SK-N-SH treated with all-trans-retinoic acid at 6 μM for 48 hours (cell line): ENCODE data around the gene GPC5.

ENCODE experiments used
- ATAC-seq: fragments of 200-7000 bp; cut with Tn5 transposase; 3 replicates; pipeline ENCODE4 v1.9.1; 2020; ENCODE audit warnings: mild to moderate bottlenecking, moderate library complexity
- ARNTL ChIP-seq: fragments of 450-650 bp; formaldehyde crosslinking; IDR thresholded peaks from 2 replicates; pipeline ENCODE4 v1.5.0; 2020; ENCODE audit warnings: low read depth, mild to moderate bottlenecking, moderate library complexity, borderline replicate concordance
- BACH2 ChIP-seq: fragments of 250-450 bp; sonication (Bioruptor Pico); IDR thresholded peaks from 2 replicates; pipeline ENCODE4 v1.9.0; 2021; ENCODE audit warnings: mild to moderate bottlenecking, borderline replicate concordance
- CSDC2 ChIP-seq: fragments of 250-450 bp; sonication (Bioruptor Pico); IDR thresholded peaks from 2 replicates; pipeline ENCODE4 v1.5.0; 2020; ENCODE audit warnings: mild to moderate bottlenecking, moderate library complexity
- ESRRG ChIP-seq: fragments of 250-450 bp; sonication (Bioruptor Pico); IDR thresholded peaks from 2 replicates; pipeline ENCODE4 v1.6.1; 2021; ENCODE audit warnings: mild to moderate bottlenecking
- GLIS3 ChIP-seq: fragments of 250-450 bp; sonication (Bioruptor Pico); IDR thresholded peaks from 2 replicates; pipeline ENCODE4 v1.5.0; 2020; ENCODE audit warnings: mild to moderate bottlenecking, moderate library complexity
- ISL1 ChIP-seq: fragments of 250-450 bp; sonication (Bioruptor Pico); IDR thresholded peaks from 2 replicates; pipeline ENCODE4 v2.1.2; 2022; ENCODE audit warnings: mild to moderate bottlenecking, moderate library complexity
- PATZ1 ChIP-seq: fragments of 250-450 bp; sonication (Bioruptor Pico); IDR thresholded peaks from 2 replicates; pipeline ENCODE4 v1.8.0; 2020; ENCODE audit warnings: mild to moderate bottlenecking, moderate library complexity, borderline replicate concordance
- RARB ChIP-seq: fragments of 250-450 bp; sonication (Bioruptor Pico); IDR thresholded peaks from 2 replicates; pipeline ENCODE4 v1.8.0; 2021; ENCODE audit warnings: mild to moderate bottlenecking, moderate library complexity
- SNAI2 ChIP-seq: fragments of 250-450 bp; sonication (Bioruptor Pico); IDR thresholded peaks from 2 replicates; pipeline ENCODE4 v1.5.0; 2020; ENCODE audit warnings: mild to moderate bottlenecking, moderate library complexity
- TCF4 ChIP-seq: fragments of 250-450 bp; sonication (Bioruptor Pico); IDR thresholded peaks from 2 replicates; pipeline ENCODE4 v1.8.0; 2021; ENCODE audit warnings: mild to moderate bottlenecking, moderate library complexity, borderline replicate concordance
- TOX ChIP-seq: fragments of 250-450 bp; sonication (Bioruptor Pico); IDR thresholded peaks from 2 replicates; pipeline ENCODE4 v1.8.0; 2021; ENCODE audit warnings: mild to moderate bottlenecking, moderate library complexity, borderline replicate concordance
- TSHZ2 ChIP-seq: fragments of 250-450 bp; sonication (Bioruptor Pico); IDR thresholded peaks from 2 replicates; pipeline ENCODE4 v1.5.0; 2020; ENCODE audit warnings: mild to moderate bottlenecking, moderate library complexity
- ZC3H10 ChIP-seq: fragments of 250-450 bp; sonication (Bioruptor Pico); IDR thresholded peaks from 2 replicates; pipeline ENCODE4 v1.5.1; 2021; ENCODE audit warnings: mild to moderate bottlenecking, moderate library complexity
- ZFP3 ChIP-seq: fragments of 250-450 bp; sonication (Bioruptor Pico); IDR thresholded peaks from 2 replicates; pipeline ENCODE4 v1.5.0; 2020; ENCODE audit warnings: mild to moderate bottlenecking, moderate library complexity
- ZNF565 ChIP-seq: fragments of 450-650 bp; formaldehyde crosslinking; conservative IDR thresholded peaks from 2 replicates; pipeline ENCODE4 v1.5.0; 2020; ENCODE audit warnings: low read depth, mild to moderate bottlenecking, moderate library complexity
- TF ChIP-seq, protein P1 (sequence below): fragments of 250-450 bp; sonication (Bioruptor Pico); IDR thresholded peaks from 2 replicates; pipeline ENCODE4 v1.8.0; 2021; ENCODE audit warnings: low read depth, mild to moderate bottlenecking, moderate library complexity, borderline replicate concordance
- TF ChIP-seq, protein P2 (sequence below): fragments of 250-450 bp; sonication (Bioruptor Pico); IDR thresholded peaks from 2 replicates; pipeline ENCODE4 v1.5.1; 2021; ENCODE audit warnings: mild to moderate bottlenecking, moderate library complexity
- TF ChIP-seq, protein P3 (sequence below): fragments of 250-450 bp; sonication (Bioruptor Pico); IDR thresholded peaks from 2 replicates; pipeline ENCODE4 v1.5.1; 2020; ENCODE audit warnings: low read depth, mild to moderate bottlenecking, moderate library complexity

GPC5 gene

DNA sequence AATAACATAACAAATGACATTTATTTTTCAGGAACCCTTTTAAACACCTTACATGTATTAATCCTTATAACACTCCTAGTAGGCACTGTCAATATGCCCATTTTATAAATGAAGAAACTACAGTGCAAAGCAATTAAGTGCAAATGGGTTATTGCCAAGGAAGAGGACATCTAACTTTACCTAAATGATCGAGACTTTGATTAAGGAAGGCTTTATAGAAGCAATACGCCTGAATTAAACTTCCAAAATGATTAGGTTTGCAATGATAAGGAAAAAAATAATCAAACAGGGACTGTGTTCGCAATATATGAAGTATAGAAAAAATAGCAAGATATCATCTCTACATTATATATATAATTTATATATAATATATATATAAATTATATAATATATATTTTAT, 1214.5 kb downstream of the GPC5 start:
- no peak for ATAC-seq
- TF ChIP-seq, protein P1, sequence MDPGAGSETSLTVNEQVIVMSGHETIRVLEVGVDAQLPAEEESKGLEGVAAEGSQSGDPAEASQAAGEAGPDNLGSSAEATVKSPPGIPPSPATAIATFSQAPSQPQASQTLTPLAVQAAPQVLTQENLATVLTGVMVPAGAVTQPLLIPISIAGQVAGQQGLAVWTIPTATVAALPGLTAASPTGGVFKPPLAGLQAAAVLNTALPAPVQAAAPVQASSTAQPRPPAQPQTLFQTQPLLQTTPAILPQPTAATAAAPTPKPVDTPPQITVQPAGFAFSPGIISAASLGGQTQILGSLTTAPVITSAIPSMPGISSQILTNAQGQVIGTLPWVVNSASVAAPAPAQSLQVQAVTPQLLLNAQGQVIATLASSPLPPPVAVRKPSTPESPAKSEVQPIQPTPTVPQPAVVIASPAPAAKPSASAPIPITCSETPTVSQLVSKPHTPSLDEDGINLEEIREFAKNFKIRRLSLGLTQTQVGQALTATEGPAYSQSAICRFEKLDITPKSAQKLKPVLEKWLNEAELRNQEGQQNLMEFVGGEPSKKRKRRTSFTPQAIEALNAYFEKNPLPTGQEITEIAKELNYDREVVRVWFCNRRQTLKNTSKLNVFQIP (CRISPR knock-in tag) = no peak
- TF ChIP-seq ISL1 (no peak), TCF4 (no peak), ESRRG (CRISPR knock-in tag) (no peak), SNAI2 (CRISPR knock-in tag) (no peak), PATZ1 (CRISPR knock-in tag) (no peak), ARNTL (CRISPR knock-in tag) (no peak), RARB (CRISPR knock-in tag) (no peak), CSDC2 (CRISPR knock-in tag) (no peak), BACH2 (no peak), ZNF565 (CRISPR knock-in tag) (no peak)
- TF ChIP-seq, protein P2, sequence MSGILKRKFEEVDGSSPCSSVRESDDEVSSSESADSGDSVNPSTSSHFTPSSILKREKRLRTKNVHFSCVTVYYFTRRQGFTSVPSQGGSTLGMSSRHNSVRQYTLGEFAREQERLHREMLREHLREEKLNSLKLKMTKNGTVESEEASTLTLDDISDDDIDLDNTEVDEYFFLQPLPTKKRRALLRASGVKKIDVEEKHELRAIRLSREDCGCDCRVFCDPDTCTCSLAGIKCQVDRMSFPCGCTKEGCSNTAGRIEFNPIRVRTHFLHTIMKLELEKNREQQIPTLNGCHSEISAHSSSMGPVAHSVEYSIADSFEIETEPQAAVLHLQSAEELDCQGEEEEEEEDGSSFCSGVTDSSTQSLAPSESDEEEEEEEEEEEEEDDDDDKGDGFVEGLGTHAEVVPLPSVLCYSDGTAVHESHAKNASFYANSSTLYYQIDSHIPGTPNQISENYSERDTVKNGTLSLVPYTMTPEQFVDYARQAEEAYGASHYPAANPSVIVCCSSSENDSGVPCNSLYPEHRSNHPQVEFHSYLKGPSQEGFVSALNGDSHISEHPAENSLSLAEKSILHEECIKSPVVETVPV (CRISPR knock-in tag) = no peak

DNA sequence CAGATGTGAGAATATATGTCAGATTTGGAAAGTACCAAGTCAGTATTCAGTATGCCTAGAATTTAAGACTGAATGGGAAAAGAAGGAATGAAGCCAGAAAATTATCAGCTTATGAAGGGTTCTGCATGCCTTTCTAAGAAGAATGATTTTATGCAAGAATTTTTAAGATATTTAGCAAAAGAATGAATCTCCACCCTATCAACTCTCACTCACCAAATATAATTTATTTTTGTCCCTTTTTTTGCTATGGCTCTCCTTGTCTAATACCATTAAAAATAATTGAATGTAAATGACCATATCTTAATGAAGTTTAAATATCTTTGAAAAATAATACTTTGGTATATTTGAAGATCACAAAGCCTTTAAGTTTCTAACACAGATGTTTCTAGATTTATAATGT, 1215.5 kb downstream of the GPC5 start:
- TF ChIP-seq PATZ1 (CRISPR knock-in tag) (no peak), ZFP3 (no peak), GLIS3 (CRISPR knock-in tag) (no peak), ISL1 (no peak), TOX (CRISPR knock-in tag) (no peak), TSHZ2 (no peak), RARB (CRISPR knock-in tag) (no peak), CSDC2 (CRISPR knock-in tag) (no peak), SNAI2 (CRISPR knock-in tag) (no peak), TCF4 (no peak), ZC3H10 (no peak)
- TF ChIP-seq, protein P2 (CRISPR knock-in tag) = no peak
- TF ChIP-seq, protein P3, sequence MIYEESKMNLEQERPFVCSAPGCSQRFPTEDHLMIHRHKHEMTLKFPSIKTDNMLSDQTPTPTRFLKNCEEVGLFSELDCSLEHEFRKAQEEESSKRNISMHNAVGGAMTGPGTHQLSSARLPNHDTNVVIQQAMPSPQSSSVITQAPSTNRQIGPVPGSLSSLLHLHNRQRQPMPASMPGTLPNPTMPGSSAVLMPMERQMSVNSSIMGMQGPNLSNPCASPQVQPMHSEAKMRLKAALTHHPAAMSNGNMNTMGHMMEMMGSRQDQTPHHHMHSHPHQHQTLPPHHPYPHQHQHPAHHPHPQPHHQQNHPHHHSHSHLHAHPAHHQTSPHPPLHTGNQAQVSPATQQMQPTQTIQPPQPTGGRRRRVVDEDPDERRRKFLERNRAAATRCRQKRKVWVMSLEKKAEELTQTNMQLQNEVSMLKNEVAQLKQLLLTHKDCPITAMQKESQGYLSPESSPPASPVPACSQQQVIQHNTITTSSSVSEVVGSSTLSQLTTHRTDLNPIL (CRISPR knock-in tag) = no peak
- TF ChIP-seq, protein P1 (CRISPR knock-in tag) = no peak
- ATAC-seq = no peak
